AG09319 (cell line): Measurements from ENCODE around the gene ZNF830.

Experiments
- DNase-seq: peaks from one replicate; pipeline ENCODE4 v3.0.0-alpha.2; 2010; ENCODE audit warnings: low read depth; ENCODE audit errors: extremely low read depth
- TF ChIP-seq, protein P1 (sequence below): IDR thresholded peaks from 2 replicates; pipeline ENCODE4 v1.5.1; 2011; ENCODE audit warnings: low read depth, mild to moderate bottlenecking, inconsistent platforms, low read length, moderate library complexity

ZNF830 gene

DNA sequence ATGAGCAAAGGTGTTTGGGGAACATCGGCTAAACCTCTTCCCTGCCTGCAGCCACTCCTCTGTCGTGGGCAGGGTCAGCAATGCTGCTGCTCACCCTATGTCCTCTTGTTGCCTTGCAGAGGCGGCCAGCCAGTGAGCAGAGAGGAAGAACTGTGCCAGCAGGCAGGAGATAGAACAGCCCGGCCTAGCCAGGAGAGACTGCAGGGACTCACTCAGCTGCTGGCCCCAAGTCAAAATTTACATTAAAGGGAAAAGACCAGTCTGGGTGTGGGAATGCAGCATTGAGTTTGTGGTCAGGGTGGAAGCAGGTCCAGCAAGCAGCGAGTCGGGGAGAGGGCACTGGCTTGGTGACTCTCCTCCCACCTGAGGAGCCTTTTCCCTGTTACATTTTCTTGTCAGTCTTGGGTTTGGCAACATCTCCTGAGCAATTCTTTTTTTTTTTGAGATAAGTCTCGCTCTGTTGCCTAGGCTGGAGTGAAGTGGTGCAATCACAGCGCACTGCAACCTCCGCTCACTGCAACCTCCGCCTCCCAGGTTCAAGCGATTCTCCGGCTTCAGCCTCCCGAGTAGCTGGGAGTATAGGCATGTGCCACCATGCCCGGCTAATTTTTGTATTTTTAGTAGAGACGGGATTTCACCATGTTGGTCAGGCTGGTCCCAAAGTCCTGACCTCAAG is 41.7 kb downstream of the ZNF830 start:
- TF ChIP-seq, protein P1, sequence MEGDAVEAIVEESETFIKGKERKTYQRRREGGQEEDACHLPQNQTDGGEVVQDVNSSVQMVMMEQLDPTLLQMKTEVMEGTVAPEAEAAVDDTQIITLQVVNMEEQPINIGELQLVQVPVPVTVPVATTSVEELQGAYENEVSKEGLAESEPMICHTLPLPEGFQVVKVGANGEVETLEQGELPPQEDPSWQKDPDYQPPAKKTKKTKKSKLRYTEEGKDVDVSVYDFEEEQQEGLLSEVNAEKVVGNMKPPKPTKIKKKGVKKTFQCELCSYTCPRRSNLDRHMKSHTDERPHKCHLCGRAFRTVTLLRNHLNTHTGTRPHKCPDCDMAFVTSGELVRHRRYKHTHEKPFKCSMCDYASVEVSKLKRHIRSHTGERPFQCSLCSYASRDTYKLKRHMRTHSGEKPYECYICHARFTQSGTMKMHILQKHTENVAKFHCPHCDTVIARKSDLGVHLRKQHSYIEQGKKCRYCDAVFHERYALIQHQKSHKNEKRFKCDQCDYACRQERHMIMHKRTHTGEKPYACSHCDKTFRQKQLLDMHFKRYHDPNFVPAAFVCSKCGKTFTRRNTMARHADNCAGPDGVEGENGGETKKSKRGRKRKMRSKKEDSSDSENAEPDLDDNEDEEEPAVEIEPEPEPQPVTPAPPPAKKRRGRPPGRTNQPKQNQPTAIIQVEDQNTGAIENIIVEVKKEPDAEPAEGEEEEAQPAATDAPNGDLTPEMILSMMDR: no peak
- no peak for DNase-seq

DNA sequence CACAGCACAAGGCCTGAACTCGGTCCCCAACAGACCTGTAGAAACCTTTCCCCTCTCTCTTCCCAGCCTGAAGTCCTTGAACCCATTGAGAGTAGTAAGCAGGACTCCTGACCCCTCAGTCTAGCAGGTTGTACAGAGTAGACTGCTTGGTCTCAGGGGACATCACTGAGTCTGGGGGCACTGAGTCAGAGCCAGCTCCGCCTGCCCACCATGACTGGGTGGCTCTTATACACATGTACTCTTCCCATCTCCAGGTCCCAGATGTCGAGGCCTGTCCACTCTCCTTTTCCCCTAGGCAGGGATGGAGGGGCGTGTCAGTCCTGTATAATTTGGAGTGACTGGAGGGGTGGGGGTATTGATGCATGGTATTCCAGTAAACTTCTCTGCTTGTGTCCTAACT is 42.4 kb downstream of the ZNF830 start:
- no peak for DNase-seq
- TF ChIP-seq, protein P1: no peak

DNA sequence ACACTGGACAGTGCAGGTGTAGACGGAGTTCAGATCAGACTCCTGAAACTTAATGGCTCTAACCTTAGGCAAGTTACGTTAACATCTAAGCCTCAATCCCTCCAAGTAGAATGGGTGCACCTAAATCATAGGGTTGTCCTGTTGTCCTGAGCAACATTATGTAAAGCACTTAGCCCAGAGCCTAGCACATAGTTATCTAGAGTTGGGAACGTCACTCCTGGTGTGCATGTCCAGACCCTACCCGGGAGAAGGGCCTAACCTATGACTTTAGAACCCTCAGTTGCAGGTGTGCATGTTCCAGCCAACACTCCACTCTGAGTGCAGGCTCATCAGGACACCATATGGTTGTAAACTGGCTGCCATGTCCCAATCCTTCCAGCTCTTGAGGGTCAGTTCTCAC is 45.0 kb downstream of the ZNF830 start:
- no peak for DNase-seq
- TF ChIP-seq, protein P1: no peak

DNA sequence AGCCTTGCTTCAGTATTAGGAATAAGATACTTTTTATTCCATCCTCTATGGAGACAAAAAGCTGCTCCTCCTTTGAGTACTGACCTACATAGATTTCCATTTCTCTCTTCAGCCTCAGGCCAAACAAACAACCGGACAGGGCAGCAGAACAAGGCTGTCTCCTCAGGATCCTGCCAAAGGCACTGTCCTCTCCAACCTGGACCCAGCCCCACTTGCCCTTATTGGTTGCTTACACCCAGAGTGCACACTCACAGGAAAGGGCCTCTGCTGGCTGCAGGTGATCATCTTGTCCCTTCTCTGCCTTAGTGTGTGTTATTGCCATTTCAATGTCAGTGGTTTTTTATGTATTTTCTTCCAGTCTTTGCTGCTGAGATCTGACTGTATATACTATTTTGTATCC is 45.6 kb downstream of the ZNF830 start:
- DNase-seq: no peak
- TF ChIP-seq, protein P1: no peak

DNA sequence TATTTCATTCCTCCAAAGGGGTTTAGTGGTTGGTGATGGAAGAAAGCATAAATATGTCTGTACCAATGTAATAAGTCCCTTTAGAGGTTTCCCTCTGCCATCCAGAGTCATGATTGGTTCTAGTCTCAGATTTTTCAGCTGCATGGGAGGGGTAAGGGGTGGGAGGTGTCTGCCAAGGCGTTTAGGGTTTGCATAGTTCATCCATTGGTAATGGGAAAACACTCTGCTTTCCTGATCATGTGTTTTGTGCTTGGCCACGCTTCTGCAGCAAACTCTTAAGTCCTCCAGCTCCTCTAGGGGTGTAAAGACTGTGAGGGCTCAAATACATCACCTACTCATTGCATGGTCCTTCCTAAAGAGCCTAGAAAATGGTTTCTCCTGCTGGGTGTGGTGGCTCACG is 48.8 kb downstream of the ZNF830 start:
- TF ChIP-seq, protein P1: no peak
- DNase-seq: no peak

DNA sequence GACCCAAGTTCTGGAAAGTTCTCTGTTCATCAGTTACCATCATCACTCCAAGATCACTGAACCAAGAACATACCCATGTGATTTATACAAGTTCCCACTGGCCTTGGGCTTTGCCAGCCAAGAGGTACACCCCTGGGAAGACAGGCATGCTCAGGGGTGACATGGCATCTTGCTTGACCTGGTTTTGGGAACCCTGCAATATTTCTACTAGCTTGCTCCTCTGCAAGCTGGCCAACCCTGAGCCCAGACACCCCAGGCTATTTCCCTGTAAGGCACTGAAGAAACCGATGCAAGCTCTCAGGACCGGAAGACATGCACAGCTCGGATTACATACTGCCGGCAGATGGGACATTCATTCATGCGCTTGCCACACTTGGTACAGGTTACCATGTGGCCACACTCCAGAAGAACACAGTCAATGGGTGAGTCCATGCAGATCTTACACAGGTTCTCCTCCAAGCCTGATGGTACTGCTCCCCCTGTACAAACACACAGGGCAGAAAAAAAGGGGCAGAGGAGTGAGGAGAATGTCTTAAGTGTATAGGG is 50.4 kb downstream of the ZNF830 start:
- TF ChIP-seq, protein P1: no peak
- no peak for DNase-seq
